Mesothelial cell of epicardium (in vitro differentiated cells): ENCODE data around the gene TLR5. TPM values are rescaled to one million over a fixed set of nuclear protein-coding genes. Genes with fewer than 3 reads are reported as not detected.

Experiments used
- DNase-seq, 2 experiments: peaks; one replicate each; pipeline ENCODE4 v3.0.0; 2021; ENCODE audit warnings: low spot score in 2 of 2; ENCODE audit not compliant: unreplicated experiment in 2 of 2
- H3K27ac Mint-ChIP-seq: 2 replicates; pipeline ENCODE4 v1.8.0; 2021; ENCODE audit warnings: mixed read lengths
- H3K27me3 Mint-ChIP-seq: 2 replicates; pipeline ENCODE4 v1.8.0; 2021; ENCODE audit warnings: low read depth, mixed read lengths
- H3K36me3 Mint-ChIP-seq: 2 replicates; pipeline ENCODE4 v1.8.0; 2021; ENCODE audit warnings: mixed read lengths
- H3K4me1 Mint-ChIP-seq: 2 replicates; pipeline ENCODE4 v1.8.0; 2021; ENCODE audit warnings: mixed read lengths
- H3K4me3 Mint-ChIP-seq: 2 replicates; pipeline ENCODE4 v1.8.0; 2021; ENCODE audit warnings: mild to moderate bottlenecking, moderate library complexity, mixed read lengths
- H3K9me3 Mint-ChIP-seq: 2 replicates; pipeline ENCODE4 v1.8.0; 2021; ENCODE audit warnings: mixed read lengths
- total RNA-seq: library from RNA; stranded (reverse); gene quantifications from 3 replicates; pipeline ENCODE4 v1.2.1, GENCODE V29; 2021
- TF ChIP-seq, protein P1 (sequence below): fragments of 200-600 bp; sonication (generic); IDR thresholded peaks from one replicate; pipeline ENCODE4 v1.5.0; 2021; ENCODE audit warnings: antibody characterized with exemption; ENCODE audit not compliant: unreplicated experiment

The TLR5 gene
- total RNA-seq, 1 donor from 2014 or later = 2.5 TPM

DNA sequence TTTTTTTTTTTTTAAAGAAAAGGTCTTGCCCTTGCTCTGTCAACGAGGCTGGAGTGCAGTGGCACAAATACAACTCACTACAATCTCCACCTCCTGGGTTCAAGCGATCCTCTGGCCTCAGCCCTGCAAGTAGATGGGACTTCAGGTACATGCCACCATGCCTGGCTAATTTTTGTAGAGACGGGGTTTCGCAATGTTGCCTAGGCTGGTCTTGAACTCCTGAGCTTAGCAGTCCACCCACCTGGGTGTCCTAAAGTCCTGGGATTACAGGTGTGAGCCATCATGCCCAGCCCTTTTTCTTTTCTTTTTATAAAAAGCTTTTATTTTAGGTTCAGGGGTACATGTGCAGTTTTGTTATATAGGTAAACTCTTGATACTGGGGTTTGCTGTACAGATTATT is 47.2 kb downstream of the TLR5 start:
- no peak overlapping the region for H3K4me3 Mint-ChIP-seq
- H3K27ac Mint-ChIP-seq = no peak overlapping the region
- TF ChIP-seq, protein P1, sequence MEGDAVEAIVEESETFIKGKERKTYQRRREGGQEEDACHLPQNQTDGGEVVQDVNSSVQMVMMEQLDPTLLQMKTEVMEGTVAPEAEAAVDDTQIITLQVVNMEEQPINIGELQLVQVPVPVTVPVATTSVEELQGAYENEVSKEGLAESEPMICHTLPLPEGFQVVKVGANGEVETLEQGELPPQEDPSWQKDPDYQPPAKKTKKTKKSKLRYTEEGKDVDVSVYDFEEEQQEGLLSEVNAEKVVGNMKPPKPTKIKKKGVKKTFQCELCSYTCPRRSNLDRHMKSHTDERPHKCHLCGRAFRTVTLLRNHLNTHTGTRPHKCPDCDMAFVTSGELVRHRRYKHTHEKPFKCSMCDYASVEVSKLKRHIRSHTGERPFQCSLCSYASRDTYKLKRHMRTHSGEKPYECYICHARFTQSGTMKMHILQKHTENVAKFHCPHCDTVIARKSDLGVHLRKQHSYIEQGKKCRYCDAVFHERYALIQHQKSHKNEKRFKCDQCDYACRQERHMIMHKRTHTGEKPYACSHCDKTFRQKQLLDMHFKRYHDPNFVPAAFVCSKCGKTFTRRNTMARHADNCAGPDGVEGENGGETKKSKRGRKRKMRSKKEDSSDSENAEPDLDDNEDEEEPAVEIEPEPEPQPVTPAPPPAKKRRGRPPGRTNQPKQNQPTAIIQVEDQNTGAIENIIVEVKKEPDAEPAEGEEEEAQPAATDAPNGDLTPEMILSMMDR = no peak
- no peaks in the 10 kb centered on the region for H3K36me3 Mint-ChIP-seq
- no peaks in the 10 kb centered on the region for H3K27me3 Mint-ChIP-seq
- DNase-seq = no peak
- H3K9me3 Mint-ChIP-seq = peaks cover 23% of the 10 kb centered on the region
- H3K4me1 Mint-ChIP-seq = no peaks in the 10 kb centered on the region

DNA sequence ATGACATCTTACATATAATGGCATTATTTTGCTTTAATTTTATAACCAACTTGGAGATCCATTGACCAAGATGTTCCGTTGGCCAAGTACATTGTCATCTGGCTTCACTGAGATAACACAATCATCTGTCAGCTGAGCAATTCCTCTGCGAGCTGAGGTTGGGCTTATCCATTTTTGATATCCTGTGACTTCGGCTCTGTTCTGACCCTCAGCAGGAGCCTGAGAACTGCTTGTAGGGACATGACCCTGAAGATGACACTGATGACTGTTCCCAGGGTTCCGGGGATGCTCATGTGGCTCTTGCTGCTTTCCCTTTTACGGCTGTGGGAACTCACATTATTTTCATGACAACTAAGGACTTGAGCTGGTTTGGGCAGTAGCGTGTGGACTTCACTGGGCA is 51.2 kb downstream of the TLR5 start:
- no peaks in the 10 kb centered on the region for H3K36me3 Mint-ChIP-seq

DNA sequence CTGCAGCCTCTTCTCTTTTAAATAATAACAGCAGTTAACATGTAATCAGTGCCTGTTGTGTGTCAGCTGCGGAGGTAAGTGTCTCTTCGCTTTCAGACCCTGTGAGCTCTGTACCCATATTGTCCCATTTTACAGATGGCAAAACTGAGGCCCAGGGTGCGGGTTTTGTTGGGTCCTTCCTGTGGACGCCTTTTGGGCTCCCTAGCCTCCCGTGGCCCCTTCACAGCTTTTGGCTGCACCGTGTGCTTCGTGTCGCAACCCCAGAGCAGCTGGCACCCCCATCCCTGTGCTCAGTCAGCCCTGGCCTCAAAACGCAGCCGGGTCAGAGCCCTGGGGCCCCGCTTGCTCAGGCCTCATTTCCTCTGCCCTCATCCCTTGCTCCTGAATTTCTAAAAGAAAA is 53.8 kb downstream of the TLR5 start:
- DNase-seq = no peak
- H3K9me3 Mint-ChIP-seq = no peaks in the 10 kb centered on the region
- H3K27me3 Mint-ChIP-seq = no peaks in the 10 kb centered on the region
- H3K4me3 Mint-ChIP-seq = no peak overlapping the region
- TF ChIP-seq, protein P1 = no peak
- H3K4me1 Mint-ChIP-seq = peaks cover 44% of the 10 kb centered on the region
- peak overlapping the region; percentile 83 for H3K27ac Mint-ChIP-seq
- H3K36me3 Mint-ChIP-seq = no peaks in the 10 kb centered on the region

More for the DNA sequence above, 51.2 kb downstream of the TLR5 start:
- TF ChIP-seq, protein P1 = no peak
- Mint-ChIP-seq H3K4me1 (peaks cover 28% of the 10 kb centered on the region), H3K4me3 (no peak overlapping the region), H3K27me3 (no peaks in the 10 kb centered on the region), H3K9me3 (no peaks in the 10 kb centered on the region), H3K27ac (no peak overlapping the region)
- DNase-seq = no peak

DNA sequence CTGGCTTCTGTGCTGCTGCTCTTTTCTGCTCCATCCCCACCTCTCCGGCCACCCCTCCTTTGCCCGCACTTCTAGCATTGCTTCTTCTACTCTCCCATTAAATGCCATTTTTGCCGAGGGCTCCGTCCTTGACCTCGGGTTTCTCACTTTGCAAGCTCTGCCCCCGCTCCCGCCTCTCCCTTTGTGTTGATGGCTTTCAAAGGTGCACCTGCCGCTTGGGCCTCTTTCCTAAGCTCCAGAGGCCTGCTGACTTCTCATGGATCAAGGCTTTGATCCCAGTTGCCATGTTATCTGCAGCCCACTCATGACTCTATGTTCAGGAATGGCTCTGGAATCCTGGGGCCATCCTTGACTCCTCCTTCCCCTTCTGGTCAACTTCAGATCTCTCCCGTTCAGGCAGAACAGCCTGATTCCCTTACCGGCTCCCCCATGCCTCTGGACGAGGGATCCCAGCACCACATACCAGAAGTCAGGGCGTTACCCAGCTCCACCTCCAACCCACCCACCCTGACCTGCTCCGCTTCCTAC is 54.3 kb downstream of the TLR5 start:
- Mint-ChIP-seq H3K27ac (peak overlapping the region; percentile 60), H3K4me1 (peaks cover 47% of the 10 kb centered on the region), H3K27me3 (no peaks in the 10 kb centered on the region), H3K9me3 (no peaks in the 10 kb centered on the region), H3K36me3 (no peaks in the 10 kb centered on the region), H3K4me3 (no peak overlapping the region)
- no peak for DNase-seq
- TF ChIP-seq, protein P1 = no peak

DNA sequence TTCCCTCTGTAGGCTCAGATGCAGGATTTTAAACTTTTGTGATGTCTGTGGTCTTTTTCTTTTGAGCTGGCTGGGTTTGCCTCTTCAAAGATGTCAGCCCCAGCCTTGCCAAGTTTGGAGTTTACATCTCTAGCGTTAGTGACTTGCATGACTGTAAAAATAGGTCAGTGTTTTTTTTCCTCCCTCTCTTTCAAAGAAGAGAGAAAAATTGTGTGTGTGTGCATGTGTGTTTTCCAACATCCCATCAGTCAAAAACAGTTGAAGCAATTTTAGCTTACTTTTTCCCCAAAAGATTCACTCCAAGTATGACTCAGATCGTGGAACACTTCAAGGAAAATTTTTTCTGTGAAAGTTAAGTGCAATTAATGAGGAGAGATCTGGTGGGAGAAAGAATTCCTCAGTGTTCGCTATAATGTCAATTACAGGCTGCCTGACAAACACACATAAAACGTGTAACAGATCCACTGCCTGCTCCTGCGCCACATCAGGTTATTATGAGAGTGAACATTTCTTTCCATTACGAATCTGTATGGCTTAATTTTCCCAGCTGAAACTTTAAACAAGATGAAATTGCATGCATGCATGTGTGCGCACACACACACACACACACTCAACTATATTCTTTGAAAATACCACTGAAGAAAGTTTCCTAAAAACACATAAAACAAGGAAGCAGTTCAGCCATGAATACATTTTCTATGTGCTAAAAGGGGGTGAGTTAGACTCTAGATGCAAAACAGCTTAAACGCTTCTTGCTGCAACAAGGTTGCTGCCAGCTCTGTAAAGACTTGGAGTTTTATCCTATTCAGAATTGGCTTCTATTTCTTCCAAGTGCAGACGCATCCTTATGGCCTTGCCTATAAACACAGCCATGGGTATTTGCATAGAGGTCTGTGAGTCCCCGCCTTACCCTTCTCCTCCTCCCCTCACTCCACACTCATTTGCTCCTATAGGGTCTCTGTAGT is 55.5 kb downstream of the TLR5 start:
- TF ChIP-seq, protein P1 = no peak
- H3K36me3 Mint-ChIP-seq = no peaks in the 10 kb centered on the region
- peak overlapping the region; percentile 80 for H3K27ac Mint-ChIP-seq
- H3K4me3 Mint-ChIP-seq = peak overlapping the region; percentile 9
- no peaks in the 10 kb centered on the region for H3K27me3 Mint-ChIP-seq
- DNase-seq = no peak
- no peaks in the 10 kb centered on the region for H3K9me3 Mint-ChIP-seq
- peaks cover 57% of the 10 kb centered on the region for H3K4me1 Mint-ChIP-seq
